ENCODE measurements around the gene RMND1.

The RMND1 gene

GRCh38 chr6:151493804-151494234 is 41.9 kb upstream of the RMND1 start, which contains the start of gene CCDC170:
Gene CCDC170, plus strand, starts transcription at chr6:151494017. Its CDS starts 112 bp downstream, at chr6:151494129.
- TF ChIP-seq CTCF (IDR thresholded peaks at IDR 0.05): no peak

- no peak for TF ChIP-seq CTCF (IDR thresholded peaks at IDR 0.05)
Observed at GRCh38 chr6:151493161-151493803, 41.4 kb upstream of the RMND1 start.

DNA sequence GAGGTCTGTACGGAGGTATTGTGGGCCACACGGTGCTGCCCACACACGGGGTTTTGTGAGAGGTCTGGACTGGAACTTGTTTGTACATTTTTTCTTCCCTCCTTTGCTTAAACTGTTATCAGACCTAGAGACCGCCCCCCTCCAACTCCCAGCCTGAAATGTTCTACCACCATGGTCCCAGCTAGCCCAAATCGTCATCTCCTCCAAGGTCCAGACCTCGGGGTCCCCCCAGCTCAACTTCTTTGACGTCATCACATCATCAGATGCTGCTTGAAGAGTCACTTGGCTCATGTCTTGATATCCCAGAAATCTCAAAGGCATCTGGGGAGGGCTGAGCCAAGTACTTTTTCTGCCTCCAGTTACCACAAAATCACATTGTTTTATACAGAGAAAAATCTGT is 39.1 kb upstream of the RMND1 start:
- TF ChIP-seq CTCF (IDR thresholded peaks at IDR 0.05): no peak

- no peak for TF ChIP-seq CTCF (IDR thresholded peaks at IDR 0.05)
Observed at GRCh38 chr6:151488226-151488625, 36.3 kb upstream of the RMND1 start.

DNA sequence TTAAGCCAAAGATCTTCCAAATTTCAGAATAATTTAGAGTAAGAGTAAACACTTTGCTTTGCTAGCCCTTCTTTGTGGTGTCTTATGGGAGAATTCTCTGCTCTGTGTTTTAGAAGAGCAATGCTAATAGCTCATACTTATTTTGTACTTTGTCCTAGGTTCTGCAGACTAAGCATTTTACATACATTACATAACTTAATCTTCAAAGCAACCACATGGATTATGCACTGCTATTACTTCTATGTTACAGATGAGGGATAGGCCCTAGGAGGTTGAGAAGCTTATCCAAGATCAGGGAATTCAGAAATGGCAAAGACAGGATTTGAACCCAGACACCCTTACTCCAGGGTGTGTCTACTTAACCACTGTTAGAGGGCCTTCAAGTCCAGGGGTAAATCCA is 32.1 kb upstream of the RMND1 start:
- TF ChIP-seq CTCF (IDR thresholded peaks at IDR 0.05): no peak

- no peak for TF ChIP-seq CTCF (IDR thresholded peaks at IDR 0.05)
Observed at GRCh38 chr6:151482290-151482689, 30.4 kb upstream of the RMND1 start.

DNA sequence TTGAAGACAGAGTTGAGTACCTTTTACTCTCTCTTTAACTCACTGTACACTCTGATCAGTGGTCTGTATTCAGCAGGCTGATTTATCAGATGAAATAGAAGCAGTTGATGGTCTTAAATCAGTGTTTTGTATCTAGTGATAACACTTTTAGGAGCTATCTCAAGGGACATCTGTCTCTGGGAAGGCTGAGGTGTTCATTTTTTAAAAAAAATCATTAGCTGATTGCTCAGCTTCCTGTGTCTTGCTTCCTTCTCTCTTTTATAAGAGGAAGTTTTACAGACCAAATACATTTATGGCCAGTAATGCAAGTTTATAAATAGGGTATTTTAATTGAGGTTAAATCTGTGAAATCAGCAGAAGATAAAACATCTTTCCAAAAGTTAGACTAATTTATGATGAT is 29.9 kb upstream of the RMND1 start:
- no peak for TF ChIP-seq CTCF (IDR thresholded peaks at IDR 0.05)

DNA sequence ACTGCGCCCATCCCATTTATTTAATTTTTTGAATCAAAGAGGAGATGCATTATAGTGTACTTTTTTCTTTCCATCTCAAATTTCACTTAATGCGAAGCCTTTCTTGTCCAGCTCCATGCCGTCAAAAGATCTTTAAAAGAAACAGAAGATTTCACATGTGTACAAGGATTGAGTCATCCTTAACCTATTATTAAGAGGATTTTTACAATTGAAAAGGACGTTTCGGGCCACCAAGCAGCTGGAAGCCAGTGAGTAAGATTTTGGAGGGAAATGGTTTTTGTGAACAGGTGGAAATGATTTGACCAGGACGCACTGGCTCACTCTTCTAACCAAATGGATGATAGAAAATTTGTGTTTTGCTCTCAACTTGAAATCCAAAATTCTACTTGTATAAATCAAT is 26.7 kb upstream of the RMND1 start:
- no peak for TF ChIP-seq CTCF (IDR thresholded peaks at IDR 0.05)

Measured in LNCAP (cell line).